HEK293 (cell line): ENCODE data around the gene TDO2.

Experiments
- CTCF ChIA-PET: fragments of 350-600 bp; formaldehyde crosslinking; extraction: SDS; loops from one replicate; lab custom pipeline; 2021; ENCODE audit warnings: antibody characterized with exemption; lab: Yijun Ruan, JAX
- POLR2A ChIA-PET: fragments of 300-600 bp; formaldehyde crosslinking; extraction: SDS; loops from one replicate; lab custom pipeline; 2020; ENCODE audit warnings: antibody characterized with exemption, inconsistent platforms; lab: Yijun Ruan, JAX
- H3K27ac ChIP-seq: fragments of 200-500 bp; sonication (Bioruptor generic); 2 replicates; pipeline ENCODE4 v1.5.1; 2014; ENCODE audit warnings: low read depth, low read length, control low read depth, inconsistent platforms; ENCODE audit errors: extremely low read depth
- H3K36me3 ChIP-seq, 2 experiments: fragments of 200-500 bp in 1 of 2; sonication (Bioruptor generic) in 1 of 2; 1 replicate in 1 of 2; 2 replicates in 1 of 2; pipeline ENCODE4 v1.5.1; 2014 to 2017; ENCODE audit warnings: inconsistent platforms in 2 of 2, low read length in 2 of 2; ENCODE audit not compliant: control insufficient read depth in 2 of 2, insufficient read depth in 1 of 2
- H3K4me1 ChIP-seq: fragments of 200-500 bp; sonication (Bioruptor generic); 2 replicates; pipeline ENCODE4 v1.5.1; 2014; ENCODE audit warnings: mild to moderate bottlenecking, low read length, inconsistent platforms; ENCODE audit not compliant: control insufficient read depth, insufficient read depth
- H3K4me3 ChIP-seq: 2 replicates; pipeline ENCODE4 v1.5.1; 2011; ENCODE audit warnings: low read depth, mild to moderate bottlenecking, control low read depth, low read length, moderate library complexity
- H3K9me3 ChIP-seq: fragments of 200-500 bp; sonication (Bioruptor generic); 2 replicates; pipeline ENCODE4 v1.5.1; 2014; ENCODE audit warnings: low read depth, low read length, inconsistent platforms; ENCODE audit not compliant: control insufficient read depth, insufficient read depth
- GFI1B ChIP-seq: fragments of 450-650 bp; formaldehyde crosslinking; IDR thresholded peaks from 2 replicates; pipeline ENCODE4 v1.5.1; 2016; ENCODE audit warnings: missing biosample characterization, missing genetic modification characterization
- HOXA7 ChIP-seq: sonication (generic); formaldehyde crosslinking; IDR thresholded peaks from 2 replicates; pipeline ENCODE4 v1.8.1; 2022; ENCODE audit warnings: missing genetic modification reagents, borderline replicate concordance
- MEIS1 ChIP-seq: sonication (generic); formaldehyde crosslinking; IDR thresholded peaks from 2 replicates; pipeline ENCODE4 v1.8.1; 2022; ENCODE audit warnings: missing genetic modification reagents, mild to moderate bottlenecking, borderline replicate concordance
- OVOL3 ChIP-seq: fragments of 450-650 bp; formaldehyde crosslinking; IDR thresholded peaks from 2 replicates; pipeline ENCODE4 v1.5.1; 2016; ENCODE audit warnings: missing biosample characterization, missing genetic modification characterization
- TCF7L2 ChIP-seq: IDR thresholded peaks from 2 replicates; pipeline ENCODE4 v1.6.1; 2011; ENCODE audit warnings: low read depth, mild to moderate bottlenecking, inconsistent platforms, low read length, moderate library complexity, borderline replicate concordance
- ZBTB17 ChIP-seq: fragments of 450-650 bp; formaldehyde crosslinking; IDR thresholded peaks from 2 replicates; pipeline ENCODE4 v1.5.1; 2016; ENCODE audit warnings: missing biosample characterization, missing genetic modification characterization
- ZBTB20 ChIP-seq: fragments of 450-650 bp; formaldehyde crosslinking; IDR thresholded peaks from 2 replicates; pipeline ENCODE4 v1.5.1; 2016; ENCODE audit warnings: missing biosample characterization, missing genetic modification characterization
- ZEB2 ChIP-seq: fragments of 450-650 bp; formaldehyde crosslinking; IDR thresholded peaks from 2 replicates; pipeline ENCODE4 v1.5.1; 2016; ENCODE audit warnings: missing biosample characterization, missing genetic modification characterization
- ZFP37 ChIP-seq: fragments of 450-650 bp; formaldehyde crosslinking; IDR thresholded peaks from 2 replicates; pipeline ENCODE4 v1.5.1; 2016; ENCODE audit warnings: missing biosample characterization, missing genetic modification characterization
- ZFP69B ChIP-seq: fragments of 450-650 bp; formaldehyde crosslinking; IDR thresholded peaks from 2 replicates; pipeline ENCODE4 v1.5.1; 2016; ENCODE audit warnings: missing biosample characterization, missing genetic modification characterization
- ZNF146 ChIP-seq: fragments of 450-650 bp; formaldehyde crosslinking; IDR thresholded peaks from 2 replicates; pipeline ENCODE4 v1.5.1; 2016; ENCODE audit warnings: missing biosample characterization, missing genetic modification characterization
- ZNF16 ChIP-seq: fragments of 450-650 bp; formaldehyde crosslinking; IDR thresholded peaks from 2 replicates; pipeline ENCODE4 v1.5.1; 2016; ENCODE audit warnings: low read depth, missing biosample characterization, missing genetic modification characterization
- ZNF174 ChIP-seq: fragments of 450-650 bp; formaldehyde crosslinking; IDR thresholded peaks from 2 replicates; pipeline ENCODE4 v1.5.0; 2017; ENCODE audit warnings: missing biosample characterization, mild to moderate bottlenecking, missing genetic modification characterization
- ZNF175 ChIP-seq: fragments of 450-650 bp; formaldehyde crosslinking; IDR thresholded peaks from 2 replicates; pipeline ENCODE4 v1.5.1; 2016; ENCODE audit warnings: missing biosample characterization, missing genetic modification characterization
- ZNF19 ChIP-seq: fragments of 450-650 bp; formaldehyde crosslinking; IDR thresholded peaks from 2 replicates; pipeline ENCODE4; 2016; ENCODE audit warnings: missing biosample characterization, missing genetic modification characterization, low read depth
- ZNF202 ChIP-seq: fragments of 450-650 bp; formaldehyde crosslinking; IDR thresholded peaks from 2 replicates; pipeline ENCODE4 v1.5.1; 2016; ENCODE audit warnings: missing biosample characterization, missing genetic modification characterization, borderline replicate concordance
- ZNF274 ChIP-seq, 2 experiments: fragments of 200-500 bp in 1 of 2; fragments of 450-650 bp in 1 of 2; sonication (Bioruptor generic) in 1 of 2; formaldehyde crosslinking in 1 of 2; IDR thresholded peaks; 2 replicates each; pipeline versions ENCODE4 v1.5.1 to v1.6.1; 2014 to 2016; ENCODE audit warnings: borderline replicate concordance in 1 of 2, inconsistent platforms in 1 of 2, low read length in 1 of 2, missing biosample characterization in 1 of 2, missing genetic modification characterization in 1 of 2
- ZNF341 ChIP-seq: fragments of 450-650 bp; formaldehyde crosslinking; IDR thresholded peaks from 2 replicates; pipeline ENCODE4; 2016; ENCODE audit warnings: low read depth, missing biosample characterization, missing genetic modification characterization
- ZNF354C ChIP-seq: fragments of 450-650 bp; formaldehyde crosslinking; IDR thresholded peaks from 2 replicates; pipeline ENCODE4 v1.5.1; 2016; ENCODE audit warnings: missing biosample characterization, missing genetic modification characterization, low read depth, borderline replicate concordance
- ZNF416 ChIP-seq: fragments of 450-650 bp; formaldehyde crosslinking; IDR thresholded peaks from 2 replicates; pipeline ENCODE4 v1.5.1; 2016; ENCODE audit warnings: missing biosample characterization, missing genetic modification characterization
- ZNF473 ChIP-seq: fragments of 450-650 bp; formaldehyde crosslinking; IDR thresholded peaks from 2 replicates; pipeline ENCODE4 v1.5.1; 2017; ENCODE audit warnings: missing biosample characterization, missing genetic modification characterization
- ZNF555 ChIP-seq: fragments of 450-650 bp; formaldehyde crosslinking; conservative IDR thresholded peaks from 2 replicates; pipeline ENCODE4 v1.5.1; 2017; ENCODE audit warnings: missing biosample characterization, mild to moderate bottlenecking, missing genetic modification characterization, inconsistent platforms
- ZNF707 ChIP-seq: fragments of 450-650 bp; formaldehyde crosslinking; IDR thresholded peaks from 2 replicates; pipeline ENCODE4 v1.5.1; 2016; ENCODE audit warnings: missing biosample characterization, missing genetic modification characterization
- ZNF776 ChIP-seq: fragments of 450-650 bp; formaldehyde crosslinking; IDR thresholded peaks from 2 replicates; pipeline ENCODE4 v1.5.0; 2017; ENCODE audit warnings: missing biosample characterization, missing genetic modification characterization, borderline replicate concordance
- ZNF777 ChIP-seq: fragments of 450-650 bp; formaldehyde crosslinking; IDR thresholded peaks from 2 replicates; pipeline ENCODE4 v1.5.1; 2017; ENCODE audit warnings: missing biosample characterization, missing genetic modification characterization, borderline replicate concordance
- ZNF785 ChIP-seq: fragments of 450-650 bp; formaldehyde crosslinking; IDR thresholded peaks from 2 replicates; pipeline ENCODE4 v1.5.1; 2016; ENCODE audit warnings: missing biosample characterization, missing genetic modification characterization
- ZNF830 ChIP-seq: fragments of 450-650 bp; IDR thresholded peaks from 2 replicates; pipeline ENCODE4 v1.5.0; 2018; ENCODE audit warnings: missing biosample characterization, missing genetic modification characterization, low read depth, mild to moderate bottlenecking, moderate library complexity
- ZSCAN16 ChIP-seq: fragments of 450-650 bp; formaldehyde crosslinking; IDR thresholded peaks from 2 replicates; pipeline ENCODE4 v1.5.1; 2016; ENCODE audit warnings: missing biosample characterization, missing genetic modification characterization
- TF ChIP-seq, protein P1 (sequence below): fragments of 450-650 bp; formaldehyde crosslinking; IDR thresholded peaks from 2 replicates; pipeline ENCODE4 v1.5.1; 2017; ENCODE audit warnings: missing biosample characterization, missing genetic modification characterization
- TF ChIP-seq, protein P2 (sequence below): fragments of 450-650 bp; formaldehyde crosslinking; IDR thresholded peaks from 2 replicates; pipeline ENCODE4 v1.5.1; 2016; ENCODE audit warnings: missing biosample characterization, missing genetic modification characterization
- TF ChIP-seq, protein P3 (sequence below): fragments of 450-650 bp; formaldehyde crosslinking; IDR thresholded peaks from 2 replicates; pipeline ENCODE4 v1.5.1; 2016; ENCODE audit warnings: missing biosample characterization, missing genetic modification characterization

Gene TDO2

GRCh38 chr4:155921597-155921996 is 18.1 kb downstream of the TDO2 start (continued):
- TF ChIP-seq ZNF416 (tag by site-specific recombination) (no peak), ZFP69B (tag by site-specific recombination) (no peak)

DNA sequence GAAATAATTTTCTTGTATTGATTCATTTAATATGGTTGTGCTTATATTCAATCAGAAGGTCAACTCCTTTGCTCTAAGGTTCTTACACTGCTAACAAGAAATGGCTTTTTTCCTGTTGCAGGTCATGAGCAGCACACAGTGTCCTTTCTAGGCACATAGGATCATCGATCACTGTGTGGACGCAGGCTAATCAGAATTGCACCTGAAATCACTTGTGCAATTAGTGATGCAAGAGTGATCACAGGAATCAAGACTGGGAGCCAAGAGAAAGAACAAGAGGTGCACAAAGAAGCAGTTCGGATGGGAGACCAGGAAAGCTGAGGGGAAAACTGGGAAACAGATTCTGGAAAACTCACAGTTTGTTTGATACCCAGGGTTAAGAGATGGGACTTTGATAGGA is 21.1 kb downstream of the TDO2 start:
- H3K9me3 ChIP-seq = no peaks in the 10 kb centered on the region
- no peak overlapping the region for H3K4me3 ChIP-seq
- no peaks in the 10 kb centered on the region for H3K36me3 ChIP-seq
- H3K27ac ChIP-seq = no peak overlapping the region
- no peak for TF ChIP-seq ZNF777 (tag by site-specific recombination)
- TF ChIP-seq, protein P1, sequence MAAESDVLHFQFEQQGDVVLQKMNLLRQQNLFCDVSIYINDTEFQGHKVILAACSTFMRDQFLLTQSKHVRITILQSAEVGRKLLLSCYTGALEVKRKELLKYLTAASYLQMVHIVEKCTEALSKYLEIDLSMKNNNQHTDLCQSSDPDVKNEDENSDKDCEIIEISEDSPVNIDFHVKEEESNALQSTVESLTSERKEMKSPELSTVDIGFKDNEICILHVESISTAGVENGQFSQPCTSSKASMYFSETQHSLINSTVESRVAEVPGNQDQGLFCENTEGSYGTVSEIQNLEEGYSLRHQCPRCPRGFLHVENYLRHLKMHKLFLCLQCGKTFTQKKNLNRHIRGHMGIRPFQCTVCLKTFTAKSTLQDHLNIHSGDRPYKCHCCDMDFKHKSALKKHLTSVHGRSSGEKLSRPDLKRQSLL (tag by site-specific recombination) = no peak
- TF ChIP-seq ZBTB17 (tag by site-specific recombination) = no peak
- TF ChIP-seq ZNF354C (tag by site-specific recombination) = no peak
- TF ChIP-seq HOXA7 (CRISPR knock-in tag) = no peak
- TF ChIP-seq ZNF16 (tag by site-specific recombination) = no peak
- no peak for TF ChIP-seq ZNF785 (tag by site-specific recombination)
- TF ChIP-seq ZNF19 (tag by site-specific recombination) = no peak
- no peak for TF ChIP-seq ZNF830 (tag by site-specific recombination)
- no peak for TF ChIP-seq MEIS1 (CRISPR knock-in tag)
- TF ChIP-seq ZNF473 (tag by site-specific recombination) = no peak
- no peak for TF ChIP-seq ZFP37 (tag by site-specific recombination)
- TF ChIP-seq, protein P2, sequence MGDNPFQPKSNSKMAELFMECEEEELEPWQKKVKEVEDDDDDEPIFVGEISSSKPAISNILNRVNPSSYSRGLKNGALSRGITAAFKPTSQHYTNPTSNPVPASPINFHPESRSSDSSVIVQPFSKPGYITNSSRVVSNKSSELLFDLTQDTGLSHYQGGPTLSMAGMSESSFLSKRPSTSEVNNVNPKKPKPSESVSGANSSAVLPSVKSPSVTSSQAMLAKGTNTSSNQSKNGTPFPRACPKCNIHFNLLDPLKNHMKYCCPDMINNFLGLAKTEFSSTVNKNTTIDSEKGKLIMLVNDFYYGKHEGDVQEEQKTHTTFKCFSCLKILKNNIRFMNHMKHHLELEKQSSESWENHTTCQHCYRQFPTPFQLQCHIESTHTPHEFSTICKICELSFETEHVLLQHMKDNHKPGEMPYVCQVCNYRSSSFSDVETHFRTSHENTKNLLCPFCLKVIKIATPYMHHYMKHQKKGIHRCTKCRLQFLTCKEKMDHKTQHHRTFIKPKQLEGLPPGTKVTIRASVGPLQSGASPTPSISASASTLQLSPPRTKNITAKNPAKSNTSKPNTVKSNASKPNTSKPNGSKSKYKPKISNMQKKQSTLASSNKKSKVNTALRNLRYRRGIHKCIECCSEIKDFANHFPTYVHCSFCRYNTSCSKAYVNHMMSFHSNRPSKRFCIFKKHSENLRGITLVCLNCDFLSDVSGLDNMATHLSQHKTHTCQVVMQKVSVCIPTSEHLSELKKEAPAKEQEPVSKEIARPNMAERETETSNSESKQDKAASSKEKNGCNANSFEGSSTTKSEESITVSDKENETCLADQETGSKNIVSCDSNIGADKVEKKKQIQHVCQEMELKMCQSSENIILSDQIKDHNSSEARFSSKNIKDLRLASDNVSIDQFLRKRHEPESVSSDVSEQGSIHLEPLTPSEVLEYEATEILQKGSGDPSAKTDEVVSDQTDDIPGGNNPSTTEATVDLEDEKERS = no peak
- no peak for TF ChIP-seq OVOL3 (tag by site-specific recombination)
- no peak for TF ChIP-seq ZNF274 (IDR thresholded peaks at IDR 0.05; ENCODE audit: low read length)
- TF ChIP-seq ZNF274 (tag by site-specific recombination; IDR thresholded peaks at IDR 0.05; ENCODE audit: borderline replicate concordance) = no peak
- H3K4me1 ChIP-seq = no peaks in the 10 kb centered on the region
- ChIA-PET CTCF (interaction anchor here (0.8 kb wide), 1 partner anchor 115 kb away, joined by 3 read pairs; no protein-coding TSS in a partner anchor), POLR2A (no interaction called here)

DNA sequence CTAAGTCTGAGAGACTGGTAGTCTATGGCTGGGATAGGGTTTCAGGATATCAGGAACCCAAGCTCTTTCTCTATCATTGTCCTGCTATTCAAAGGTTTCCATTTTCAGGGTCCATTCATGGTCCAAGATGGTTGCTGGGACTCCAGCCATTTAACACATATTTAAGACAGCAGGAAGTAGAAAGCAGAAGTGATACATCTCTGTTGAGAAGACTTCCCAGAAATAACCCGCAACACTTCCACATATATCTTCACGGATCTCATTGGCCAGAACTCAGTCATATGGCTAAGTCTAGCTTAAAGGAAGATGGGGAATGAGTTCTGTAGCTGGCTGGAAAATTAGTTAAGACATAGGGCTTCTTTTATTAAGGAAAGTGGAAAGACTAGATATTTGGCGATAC is 26.3 kb downstream of the TDO2 start:
- Histone ChIP-seq H3K27ac (no peak overlapping the region), H3K4me1 (no peaks in the 10 kb centered on the region), H3K36me3 (no peaks in the 10 kb centered on the region), H3K9me3 (no peaks in the 10 kb centered on the region), H3K4me3 (no peak overlapping the region)
- CTCF ChIA-PET = no interaction called here
- POLR2A ChIA-PET = no interaction called here
- TF ChIP-seq ZNF175 (tag by site-specific recombination) (no peak), ZNF174 (tag by site-specific recombination) (no peak), ZNF146 (tag by site-specific recombination) (no peak), ZNF202 (no peak), ZNF707 (tag by site-specific recombination) (no peak), GFI1B (tag by site-specific recombination) (no peak), ZNF555 (tag by site-specific recombination) (no peak), ZBTB20 (tag by site-specific recombination) (no peak), ZEB2 (tag by site-specific recombination) (no peak), ZNF341 (tag by site-specific recombination) (no peak), TCF7L2 (no peak), ZNF776 (tag by site-specific recombination) (no peak), ZSCAN16 (no peak)
- TF ChIP-seq, protein P3, sequence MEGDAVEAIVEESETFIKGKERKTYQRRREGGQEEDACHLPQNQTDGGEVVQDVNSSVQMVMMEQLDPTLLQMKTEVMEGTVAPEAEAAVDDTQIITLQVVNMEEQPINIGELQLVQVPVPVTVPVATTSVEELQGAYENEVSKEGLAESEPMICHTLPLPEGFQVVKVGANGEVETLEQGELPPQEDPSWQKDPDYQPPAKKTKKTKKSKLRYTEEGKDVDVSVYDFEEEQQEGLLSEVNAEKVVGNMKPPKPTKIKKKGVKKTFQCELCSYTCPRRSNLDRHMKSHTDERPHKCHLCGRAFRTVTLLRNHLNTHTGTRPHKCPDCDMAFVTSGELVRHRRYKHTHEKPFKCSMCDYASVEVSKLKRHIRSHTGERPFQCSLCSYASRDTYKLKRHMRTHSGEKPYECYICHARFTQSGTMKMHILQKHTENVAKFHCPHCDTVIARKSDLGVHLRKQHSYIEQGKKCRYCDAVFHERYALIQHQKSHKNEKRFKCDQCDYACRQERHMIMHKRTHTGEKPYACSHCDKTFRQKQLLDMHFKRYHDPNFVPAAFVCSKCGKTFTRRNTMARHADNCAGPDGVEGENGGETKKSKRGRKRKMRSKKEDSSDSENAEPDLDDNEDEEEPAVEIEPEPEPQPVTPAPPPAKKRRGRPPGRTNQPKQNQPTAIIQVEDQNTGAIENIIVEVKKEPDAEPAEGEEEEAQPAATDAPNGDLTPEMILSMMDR (tag by site-specific recombination) = no peak
